HL-60 (cell line): ENCODE measurements around the gene RELT.

Experiments
- GABPA ChIP-seq: IDR thresholded peaks from 2 replicates; pipeline ENCODE4 v1.6.1; 2012; ENCODE audit warnings: low read depth
- POLR2AphosphoS5 ChIP-seq: IDR thresholded peaks from 2 replicates; pipeline ENCODE4 v1.6.1; 2012; ENCODE audit warnings: low read depth
- SPI1 ChIP-seq: IDR thresholded peaks from 2 replicates; pipeline ENCODE4 v1.6.1; 2012; ENCODE audit warnings: low read depth, mild to moderate bottlenecking, borderline replicate concordance
- TF ChIP-seq, protein P1 (sequence below): IDR thresholded peaks from one replicate; pipeline ENCODE4 v1.5.1; 2011; ENCODE audit warnings: low read length, control low read depth, inconsistent platforms; ENCODE audit not compliant: insufficient read depth
- TF ChIP-seq, protein P2 (sequence below): IDR thresholded peaks from 2 replicates; pipeline ENCODE4 v1.6.1; 2012; ENCODE audit warnings: low read depth; ENCODE audit not compliant: insufficient replicate concordance

- TF ChIP-seq, protein P1, sequence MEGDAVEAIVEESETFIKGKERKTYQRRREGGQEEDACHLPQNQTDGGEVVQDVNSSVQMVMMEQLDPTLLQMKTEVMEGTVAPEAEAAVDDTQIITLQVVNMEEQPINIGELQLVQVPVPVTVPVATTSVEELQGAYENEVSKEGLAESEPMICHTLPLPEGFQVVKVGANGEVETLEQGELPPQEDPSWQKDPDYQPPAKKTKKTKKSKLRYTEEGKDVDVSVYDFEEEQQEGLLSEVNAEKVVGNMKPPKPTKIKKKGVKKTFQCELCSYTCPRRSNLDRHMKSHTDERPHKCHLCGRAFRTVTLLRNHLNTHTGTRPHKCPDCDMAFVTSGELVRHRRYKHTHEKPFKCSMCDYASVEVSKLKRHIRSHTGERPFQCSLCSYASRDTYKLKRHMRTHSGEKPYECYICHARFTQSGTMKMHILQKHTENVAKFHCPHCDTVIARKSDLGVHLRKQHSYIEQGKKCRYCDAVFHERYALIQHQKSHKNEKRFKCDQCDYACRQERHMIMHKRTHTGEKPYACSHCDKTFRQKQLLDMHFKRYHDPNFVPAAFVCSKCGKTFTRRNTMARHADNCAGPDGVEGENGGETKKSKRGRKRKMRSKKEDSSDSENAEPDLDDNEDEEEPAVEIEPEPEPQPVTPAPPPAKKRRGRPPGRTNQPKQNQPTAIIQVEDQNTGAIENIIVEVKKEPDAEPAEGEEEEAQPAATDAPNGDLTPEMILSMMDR, result no peak
- TF ChIP-seq GABPA (no peak), POLR2AphosphoS5 (no peak; the same call in 1 of the 2 replicates), SPI1 (no peak)
- TF ChIP-seq, protein P2, sequence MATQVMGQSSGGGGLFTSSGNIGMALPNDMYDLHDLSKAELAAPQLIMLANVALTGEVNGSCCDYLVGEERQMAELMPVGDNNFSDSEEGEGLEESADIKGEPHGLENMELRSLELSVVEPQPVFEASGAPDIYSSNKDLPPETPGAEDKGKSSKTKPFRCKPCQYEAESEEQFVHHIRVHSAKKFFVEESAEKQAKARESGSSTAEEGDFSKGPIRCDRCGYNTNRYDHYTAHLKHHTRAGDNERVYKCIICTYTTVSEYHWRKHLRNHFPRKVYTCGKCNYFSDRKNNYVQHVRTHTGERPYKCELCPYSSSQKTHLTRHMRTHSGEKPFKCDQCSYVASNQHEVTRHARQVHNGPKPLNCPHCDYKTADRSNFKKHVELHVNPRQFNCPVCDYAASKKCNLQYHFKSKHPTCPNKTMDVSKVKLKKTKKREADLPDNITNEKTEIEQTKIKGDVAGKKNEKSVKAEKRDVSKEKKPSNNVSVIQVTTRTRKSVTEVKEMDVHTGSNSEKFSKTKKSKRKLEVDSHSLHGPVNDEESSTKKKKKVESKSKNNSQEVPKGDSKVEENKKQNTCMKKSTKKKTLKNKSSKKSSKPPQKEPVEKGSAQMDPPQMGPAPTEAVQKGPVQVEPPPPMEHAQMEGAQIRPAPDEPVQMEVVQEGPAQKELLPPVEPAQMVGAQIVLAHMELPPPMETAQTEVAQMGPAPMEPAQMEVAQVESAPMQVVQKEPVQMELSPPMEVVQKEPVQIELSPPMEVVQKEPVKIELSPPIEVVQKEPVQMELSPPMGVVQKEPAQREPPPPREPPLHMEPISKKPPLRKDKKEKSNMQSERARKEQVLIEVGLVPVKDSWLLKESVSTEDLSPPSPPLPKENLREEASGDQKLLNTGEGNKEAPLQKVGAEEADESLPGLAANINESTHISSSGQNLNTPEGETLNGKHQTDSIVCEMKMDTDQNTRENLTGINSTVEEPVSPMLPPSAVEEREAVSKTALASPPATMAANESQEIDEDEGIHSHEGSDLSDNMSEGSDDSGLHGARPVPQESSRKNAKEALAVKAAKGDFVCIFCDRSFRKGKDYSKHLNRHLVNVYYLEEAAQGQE, result no peak
These were observed 22.5 kb downstream of the RELT start for GRCh38 chr11:73398721-73399120.
